Muscle of arm (tissue), 14 donors: Measurements from ENCODE around the gene TPP1. TPM values are rescaled to one million over a fixed set of nuclear protein-coding genes. Genes with fewer than 3 reads are reported as not detected.

Source experiments
- DNase-seq: peaks from one replicate; pipeline ENCODE4 v3.0.0-alpha.2; 2013
- long read RNA-seq, 11 donors: transcript quantifications; one replicate each; lab custom pipeline, GENCODE V29; 2026
- polyA plus RNA-seq, 12 donors: library from polyadenylated mRNA; unstranded; fragments of 120-200 nt; gene quantifications; one replicate each; pipeline ENCODE4 v1.2.1, GENCODE V29; 2013; ENCODE audit not compliant: insufficient read length in 12 of 12

The TPP1 gene
- polyA plus RNA-seq: 10 to 100 TPM in 11 of 12 donors, not detected in 1; 37.1 to 78.2 (median 41.9) TPM
- long read RNA-seq, donor 1, transcript TPP1-201 (13 exons, 3,560 nt): major isoform, 23 of 53 reads
- long read RNA-seq, donor 1, partial matches to known transcripts: 19 of 53 reads
- long read RNA-seq, donor 1, other reads (novel, unspliced or antisense): 0 of 53 reads
- long read RNA-seq, donor 2, transcript TPP1-201 (13 exons, 3,560 nt): major isoform, 8 of 11 reads
- long read RNA-seq, donor 2, partial matches to known transcripts: 0 of 11 reads
- long read RNA-seq, donor 2, other reads (novel, unspliced or antisense): 0 of 11 reads
- long read RNA-seq, donor 3, partial matches to known transcripts: 0 of 4 reads
- long read RNA-seq, donor 3, other reads (novel, unspliced or antisense): 0 of 4 reads
- long read RNA-seq, donor 4, partial matches to known transcripts: 0 of 6 reads
- long read RNA-seq, donor 4, other reads (novel, unspliced or antisense): 0 of 6 reads
- long read RNA-seq, donor 5: 0 reads
- long read RNA-seq, donor 6, partial matches to known transcripts: 0 of 3 reads
- long read RNA-seq, donor 6, other reads (novel, unspliced or antisense): 0 of 3 reads
- long read RNA-seq, donor 7, partial matches to known transcripts: 0 of 2 reads
- long read RNA-seq, donor 7, other reads (novel, unspliced or antisense): 0 of 2 reads
- long read RNA-seq, donor 8, transcript TPP1-201 (13 exons, 3,560 nt): major isoform, 5 of 8 reads
- long read RNA-seq, donor 8, partial matches to known transcripts: 0 of 8 reads
- long read RNA-seq, donor 8, other reads (novel, unspliced or antisense): 0 of 8 reads
- long read RNA-seq, donor 9, partial matches to known transcripts: 0 of 4 reads
- long read RNA-seq, donor 9, other reads (novel, unspliced or antisense): 0 of 4 reads
- long read RNA-seq, donor 10, partial matches to known transcripts: 0 of 4 reads
- long read RNA-seq, donor 10, other reads (novel, unspliced or antisense): 0 of 4 reads
- long read RNA-seq, donor 11, transcript TPP1-201 (13 exons, 3,560 nt): major isoform, 9 of 12 reads
- long read RNA-seq, donor 11, partial matches to known transcripts: 0 of 12 reads
- long read RNA-seq, donor 11, other reads (novel, unspliced or antisense): 0 of 12 reads

GRCh38 chr11:6619004-6619745 is at the start of gene TPP1:
TSS of gene TPP1 (minus strand) at chr11:6619422. CDS start at chr11:6619400, 22 bp downstream.
- DNase-seq: peak; percentile 96

GRCh38 chr11:6667733-6668374 is 48.6 kb upstream of the TPP1 start:
- DNase-seq: no peak

GRCh38 chr11:6666302-6667183 is 47.3 kb upstream of the TPP1 start:
- DNase-seq: no peak

- DNase-seq: peak; percentile 64
Measured at GRCh38 chr11:6664551-6664950, 45.3 kb upstream of the TPP1 start.

- peak; percentile 50 for DNase-seq
Measured at GRCh38 chr11:6663794-6664469, 44.7 kb upstream of the TPP1 start.

GRCh38 chr11:6660712-6661111 is 41.5 kb upstream of the TPP1 start:
- no peak for DNase-seq

GRCh38 chr11:6658647-6659046 is 39.4 kb upstream of the TPP1 start:
- DNase-seq: no peak

GRCh38 chr11:6657346-6657745 is 38.1 kb upstream of the TPP1 start:
- no peak for DNase-seq

GRCh38 chr11:6656936-6657335 is 37.7 kb upstream of the TPP1 start:
- no peak for DNase-seq

GRCh38 chr11:6656584-6656915 is 37.3 kb upstream of the TPP1 start:
- DNase-seq: no peak

GRCh38 chr11:6655790-6656583 is 36.8 kb upstream of the TPP1 start, which contains the start of gene DCHS1:
TSS of gene DCHS1 (minus strand) at chr11:6655809. CDS start at chr11:6641613, 14,196 bp downstream.
- DNase-seq: peak; percentile 70

GRCh38 chr11:6655020-6655789 is 36.0 kb upstream of the TPP1 start:
- DNase-seq: peak; percentile 59

GRCh38 chr11:6654281-6655019 is 35.2 kb upstream of the TPP1 start:
- DNase-seq: no peak

GRCh38 chr11:6653656-6654055 is 34.4 kb upstream of the TPP1 start:
- no peak for DNase-seq

- no peak for DNase-seq
Measured at GRCh38 chr11:6653097-6653496, 33.9 kb upstream of the TPP1 start.

GRCh38 chr11:6652182-6652581 is 33.0 kb upstream of the TPP1 start:
- DNase-seq: no peak

GRCh38 chr11:6650980-6651379 is 31.8 kb upstream of the TPP1 start:
- DNase-seq: no peak
